Upper lobe of left lung (tissue), 6 donors: Measurements from ENCODE around the gene ZFHX3. TPM values are rescaled to one million over a fixed set of nuclear protein-coding genes. Genes with fewer than 3 reads are reported as not detected.
A peak's percentile ranks its signal among the peaks of the same experiment; 100 is the strongest.

Source experiments
- ATAC-seq, 2 donors: fragments of 200-7000 bp; cut with Tn5 transposase; one replicate each; pipeline ENCODE4 v1.9.1; 2022; ENCODE audit warnings: mild to moderate bottlenecking in 2 of 2, moderate library complexity in 2 of 2; ENCODE audit not compliant: low FRiP score in 2 of 2
- DNase-seq, 2 donors: peaks; one replicate each; pipeline ENCODE4 v3.0.0-alpha.2; 2019 to 2020
- H3K27ac ChIP-seq, 4 donors: fragments of 200-600 bp; sonication (generic); one replicate each; pipeline ENCODE4 v1.5.1; 2016 to 2019
- H3K27me3 ChIP-seq, 4 donors: fragments of 200-600 bp; sonication (generic); one replicate each; pipeline ENCODE4 v1.5.1; 2017 to 2019
- H3K36me3 ChIP-seq, 4 donors: fragments of 200-600 bp; sonication (generic); one replicate each; pipeline ENCODE4 v1.5.1; 2016 to 2019
- H3K4me1 ChIP-seq, 4 donors: fragments of 200-600 bp; sonication (generic); one replicate each; pipeline ENCODE4 v1.5.1; 2018 to 2019
- H3K4me3 ChIP-seq, 4 donors: fragments of 200-600 bp; sonication (generic); one replicate each; pipeline ENCODE4 v1.5.1; 2017 to 2019; ENCODE audit warnings: mild to moderate bottlenecking in 2 of 4, moderate library complexity in 1 of 4
- H3K9me3 ChIP-seq, 4 donors: fragments of 200-600 bp; sonication (generic); one replicate each; pipeline ENCODE4 v1.5.1; 2018 to 2019
- EP300 ChIP-seq, 4 donors: sonication (generic); formaldehyde crosslinking; IDR thresholded peaks; one replicate each; pipeline ENCODE4 v1.5.1; 2017; ENCODE audit warnings: antibody characterized with exemption in 4 of 4, control low read depth in 2 of 4
- POLR2A ChIP-seq, 4 donors: fragments of 450-650 bp; IDR thresholded peaks; one replicate each; pipeline ENCODE4 v1.5.1; 2016 to 2017; ENCODE audit warnings: antibody characterized with exemption in 4 of 4, mild to moderate bottlenecking in 2 of 4
- POLR2AphosphoS5 ChIP-seq, 2 donors: sonication (generic); formaldehyde crosslinking; IDR thresholded peaks; one replicate each; pipeline ENCODE4 v1.5.1; 2017; ENCODE audit warnings: antibody characterized with exemption in 2 of 2
- WGBS, 2 donors: methylation state at CpG; one replicate each; pipeline ENCODE4 v1.1.5; 2017 to 2018; 5-methylcytosine and 5-hydroxymethylcytosine counted together
- total RNA-seq, 6 donors: library from RNA; depleted of rRNA in 4 of 6; stranded (reverse); fragments of >200 nt in 4 of 6; gene quantifications; one replicate each; pipeline versions ENCODE4 v1.1.0 to v1.2.1, GENCODE V29; 2016 to 2021
- TF ChIP-seq, protein P1 (sequence below), 6 experiments: fragments of 450-650 bp in 4 of 6; fragments of 200-600 bp in 2 of 6; sonication (generic) in 2 of 6; IDR thresholded peaks; one replicate each; pipeline ENCODE4 v1.5.1; 2016 to 2019; ENCODE audit warnings: antibody characterized with exemption in 6 of 6
- donor health status: DM: no; HTN: no; CAD: no; lungs with moderate emphysema.
- donor health status: DM: no; HTN: yes; CAD: no; lungs with severe emphysema.

Gene ZFHX3
- total RNA-seq, 6 donors from 2014 or later, result 22.4 to 40.3 (median 27.0) TPM

GRCh38 chr16:72897707-72898106 lies 150.2 kb downstream of the ZFHX3 start:
- H3K36me3 ChIP-seq, result no peaks in the 10 kb centered on the region
- TF ChIP-seq POLR2AphosphoS5 (IDR thresholded peaks at IDR 0.05), result no peak
- no peak for TF ChIP-seq POLR2A (IDR thresholded peaks at IDR 0.05)
- TF ChIP-seq, protein P1, sequence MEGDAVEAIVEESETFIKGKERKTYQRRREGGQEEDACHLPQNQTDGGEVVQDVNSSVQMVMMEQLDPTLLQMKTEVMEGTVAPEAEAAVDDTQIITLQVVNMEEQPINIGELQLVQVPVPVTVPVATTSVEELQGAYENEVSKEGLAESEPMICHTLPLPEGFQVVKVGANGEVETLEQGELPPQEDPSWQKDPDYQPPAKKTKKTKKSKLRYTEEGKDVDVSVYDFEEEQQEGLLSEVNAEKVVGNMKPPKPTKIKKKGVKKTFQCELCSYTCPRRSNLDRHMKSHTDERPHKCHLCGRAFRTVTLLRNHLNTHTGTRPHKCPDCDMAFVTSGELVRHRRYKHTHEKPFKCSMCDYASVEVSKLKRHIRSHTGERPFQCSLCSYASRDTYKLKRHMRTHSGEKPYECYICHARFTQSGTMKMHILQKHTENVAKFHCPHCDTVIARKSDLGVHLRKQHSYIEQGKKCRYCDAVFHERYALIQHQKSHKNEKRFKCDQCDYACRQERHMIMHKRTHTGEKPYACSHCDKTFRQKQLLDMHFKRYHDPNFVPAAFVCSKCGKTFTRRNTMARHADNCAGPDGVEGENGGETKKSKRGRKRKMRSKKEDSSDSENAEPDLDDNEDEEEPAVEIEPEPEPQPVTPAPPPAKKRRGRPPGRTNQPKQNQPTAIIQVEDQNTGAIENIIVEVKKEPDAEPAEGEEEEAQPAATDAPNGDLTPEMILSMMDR (IDR thresholded peaks at IDR 0.05), result no peak
- TF ChIP-seq EP300 (IDR thresholded peaks at IDR 0.05), result no peak
- ATAC-seq, result no peak
- H3K9me3 ChIP-seq, result no peaks in the 10 kb centered on the region
- H3K27me3 ChIP-seq, result no peaks in the 10 kb centered on the region
- no peak overlapping the region for H3K27ac ChIP-seq
- 98 to 100% methylated on average over 6 of the region's 6 CpGs for WGBS, 2 donors
- H3K4me3 ChIP-seq, result no peak overlapping the region
- no peak for DNase-seq
- no peaks in the 10 kb centered on the region for H3K4me1 ChIP-seq

GRCh38 chr16:72896485-72897118 lies 151.3 kb downstream of the ZFHX3 start:
- 94 to 95% methylated on average over 12 of the region's 12 CpGs for WGBS, 2 donors
- Histone ChIP-seq H3K4me3 (no peak overlapping the region), H3K27me3 (no peaks in the 10 kb centered on the region), H3K27ac (no peak overlapping the region), H3K9me3 (no peaks in the 10 kb centered on the region), H3K4me1 (no peaks in the 10 kb centered on the region), H3K36me3 (no peaks in the 10 kb centered on the region)
- DNase-seq (peak in 1 of 2 donors; percentile 39), ATAC-seq (no peak)
- TF ChIP-seq, protein P1 (IDR thresholded peaks at IDR 0.05), result no peak
- TF ChIP-seq POLR2AphosphoS5 (IDR thresholded peaks at IDR 0.05), result no peak

DNA sequence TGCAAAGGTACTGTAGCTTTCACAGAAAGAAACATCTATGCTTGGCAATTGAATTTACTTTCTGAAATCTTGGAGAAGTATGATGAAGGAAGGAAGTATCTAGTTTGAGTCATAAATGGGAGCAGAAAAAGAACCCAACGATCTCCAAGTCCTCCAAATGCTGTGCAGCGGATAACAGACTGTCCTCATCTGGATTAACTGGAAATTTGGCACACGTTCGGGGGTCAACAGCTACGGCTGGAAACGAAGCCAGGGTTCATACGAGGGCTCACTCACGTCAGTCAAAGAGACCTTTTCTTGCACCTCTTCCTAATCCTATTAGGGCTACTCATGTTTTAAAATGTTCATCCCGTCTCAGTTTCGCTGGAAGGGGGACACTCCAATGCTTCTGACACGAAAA lies 152.0 kb downstream of the ZFHX3 start:
- H3K9me3 ChIP-seq, result no peaks in the 10 kb centered on the region
- ATAC-seq (no peak), DNase-seq (no peak)
- H3K27ac ChIP-seq, result no peak overlapping the region
- no peaks in the 10 kb centered on the region for H3K36me3 ChIP-seq
- H3K27me3 ChIP-seq, result no peaks in the 10 kb centered on the region
- H3K4me1 ChIP-seq, result no peaks in the 10 kb centered on the region
- no peak for TF ChIP-seq EP300 (IDR thresholded peaks at IDR 0.05)
- no peak for TF ChIP-seq POLR2A (IDR thresholded peaks at IDR 0.05)
- no peak for TF ChIP-seq POLR2AphosphoS5 (IDR thresholded peaks at IDR 0.05)
- TF ChIP-seq, protein P1 (IDR thresholded peaks at IDR 0.05), result no peak
- H3K4me3 ChIP-seq, result no peak overlapping the region
- WGBS, 2 donors, result 88 to 89% methylated on average over 11 of the region's 11 CpGs

DNA sequence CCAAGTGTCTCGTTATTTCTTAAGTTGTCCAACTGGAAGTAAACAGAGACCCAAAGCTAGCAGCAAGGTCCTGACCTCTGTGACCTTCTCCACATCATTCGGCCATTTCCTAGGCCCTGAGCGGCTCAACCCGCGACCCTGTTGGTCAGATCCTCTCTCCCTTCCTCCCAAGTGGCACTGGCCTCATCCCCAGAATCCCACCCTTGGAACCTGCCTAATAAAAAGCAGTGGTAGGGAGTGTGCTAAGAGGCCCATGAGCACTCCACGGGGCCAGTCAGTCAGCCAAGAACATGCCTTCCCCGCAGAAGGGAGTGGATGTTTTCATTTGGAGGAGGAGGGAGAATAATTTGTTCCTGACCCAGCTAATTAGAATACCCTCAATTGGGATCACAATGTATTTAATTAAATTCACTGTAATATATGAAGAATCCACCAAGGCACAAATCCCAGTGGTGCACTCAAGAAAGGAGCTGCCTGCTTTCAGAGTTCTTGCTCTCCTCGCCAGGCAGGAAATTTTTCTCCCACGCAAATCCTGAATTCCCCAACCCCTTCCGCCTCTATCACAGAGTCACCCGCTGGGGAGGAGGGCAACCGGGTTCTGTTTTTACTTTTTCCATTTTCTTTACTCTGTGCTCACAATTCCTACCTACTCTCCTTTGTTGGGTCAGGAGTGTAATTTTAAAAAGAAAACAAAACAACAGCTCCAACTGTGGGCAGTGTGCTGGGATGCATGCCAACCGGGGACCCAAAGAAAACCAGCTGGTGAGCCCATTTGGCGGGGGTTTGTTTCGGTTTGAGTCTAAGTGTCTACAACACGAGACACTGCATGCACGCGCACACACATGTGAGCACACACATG lies 153.4 kb downstream of the ZFHX3 start:
- H3K9me3 ChIP-seq, result no peaks in the 10 kb centered on the region
- H3K4me3 ChIP-seq, result no peak overlapping the region
- no peak for DNase-seq
- 78 to 81% methylated on average over 16 to 18 of the region's 18 CpGs for WGBS, 2 donors
- H3K27ac ChIP-seq, result peak overlapping the region in 2 of 4 donors; percentile 35 to 52
- H3K36me3 ChIP-seq, result peaks cover 0 to 2% (median 0%) of the 10 kb centered on the region in 4 donors
- ATAC-seq, result peak in 1 of 2 donors; percentile 53
- no peaks in the 10 kb centered on the region for H3K4me1 ChIP-seq
- H3K27me3 ChIP-seq, result no peaks in the 10 kb centered on the region
- no peak for TF ChIP-seq EP300 (IDR thresholded peaks at IDR 0.05)
- TF ChIP-seq POLR2A (IDR thresholded peaks at IDR 0.05), result no peak
- TF ChIP-seq POLR2AphosphoS5 (IDR thresholded peaks at IDR 0.05), result no peak
- TF ChIP-seq, protein P1 (IDR thresholded peaks at IDR 0.05), result no peak
